GM18498 (cell line): ENCODE measurements around the gene PRRC2A.

Source experiments
- ATAC-seq: cut with Tn5 transposase; IDR thresholded peaks from one replicate; pipeline ENCODE4 v1.9.1; 2021; ENCODE audit warnings: mild to moderate bottlenecking, moderate library complexity; ENCODE audit not compliant: unreplicated experiment

PRRC2A gene

GRCh38 chr6:31645325-31645724, 24.8 kb downstream of the PRRC2A start:
- ATAC-seq, result no peak

GRCh38 chr6:31651602-31652191, 31.2 kb downstream of the PRRC2A start:
- ATAC-seq, result peak; percentile 28

DNA sequence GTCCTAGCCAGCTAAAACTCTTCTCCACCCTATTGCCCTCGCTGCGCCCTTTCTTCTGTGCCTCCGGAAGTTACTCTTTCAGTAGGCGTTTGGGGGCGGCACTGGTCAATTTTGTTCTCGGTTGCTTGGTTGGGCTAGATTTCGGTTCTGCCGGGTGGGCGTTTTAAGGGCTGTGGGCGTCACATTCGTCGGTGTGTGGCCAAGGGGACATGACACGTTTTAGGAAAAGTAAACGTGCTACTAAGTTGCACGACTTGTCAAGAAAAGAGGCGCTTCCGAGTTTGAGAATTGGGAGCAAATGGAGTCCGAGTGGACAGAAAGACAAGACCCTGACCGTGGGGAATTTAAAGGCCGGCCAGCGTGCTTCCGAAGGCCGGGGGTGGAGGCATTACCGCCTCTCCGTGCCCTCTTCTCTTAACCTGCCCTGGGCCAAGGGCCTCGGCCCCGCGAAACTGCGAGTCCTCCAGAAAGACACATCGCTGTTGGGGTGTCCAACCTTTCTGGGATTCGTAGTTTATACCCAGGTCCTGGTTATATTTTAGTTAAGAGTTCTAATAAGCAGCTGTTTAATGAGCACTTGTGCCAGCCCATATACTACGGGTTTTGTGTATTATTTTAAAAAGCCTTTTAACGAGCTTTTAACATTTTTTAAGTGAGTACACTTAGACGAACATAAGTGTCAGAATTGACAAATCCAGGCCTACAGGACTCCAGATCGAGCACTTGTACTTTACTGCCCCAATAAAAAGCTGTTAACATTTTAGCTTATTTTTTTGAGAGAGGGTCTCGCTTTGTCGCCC, 32.6 kb downstream of the PRRC2A start:
- ATAC-seq, result peak; percentile 60

- no peak for ATAC-seq
Observed at GRCh38 chr6:31654574-31655348, 34.2 kb downstream of the PRRC2A start.

DNA sequence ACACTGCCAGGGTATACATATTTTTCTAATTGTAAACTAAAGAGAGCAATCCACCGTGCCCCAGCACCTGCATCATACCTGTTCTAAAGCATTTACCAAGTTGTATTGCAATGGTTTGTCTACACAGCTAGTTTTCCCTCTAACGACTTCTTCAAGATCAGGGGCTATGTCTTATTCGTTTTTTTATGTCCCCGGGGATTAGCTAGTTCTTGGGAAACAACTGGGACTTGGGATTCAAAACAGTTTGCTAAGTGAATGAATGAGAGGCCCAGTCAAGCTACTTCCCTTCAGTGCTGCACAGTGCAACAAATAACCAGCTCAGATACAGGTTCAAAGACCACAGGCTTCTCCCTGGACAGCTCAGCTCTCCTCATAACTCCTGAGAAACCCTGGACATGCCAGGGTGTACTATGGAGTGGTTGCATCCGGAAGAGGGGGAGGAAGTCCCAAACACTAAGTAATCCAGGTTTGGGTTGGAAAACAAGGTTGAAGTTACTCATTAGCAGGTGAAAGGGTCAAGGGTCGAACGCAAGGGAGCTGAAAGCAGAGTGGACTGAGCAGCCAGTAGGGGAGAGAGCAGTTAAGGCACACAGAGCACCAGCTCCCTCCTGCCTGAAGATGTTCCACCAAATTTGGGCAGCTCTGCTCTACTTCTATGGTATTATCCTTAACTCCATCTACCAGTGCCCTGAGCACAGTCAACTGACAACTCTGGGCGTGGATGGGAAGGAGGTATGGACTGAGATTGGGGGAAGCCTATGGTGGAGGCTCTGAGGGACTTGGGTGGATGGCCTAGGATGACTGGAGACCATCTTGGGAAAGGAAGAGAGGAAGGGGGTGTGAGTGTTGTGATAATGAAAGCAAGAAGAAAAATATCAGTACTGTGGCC, 35.1 kb downstream of the PRRC2A start, which contains the start of gene APOM:
Gene APOM (plus strand): TSS at position 546 of the 889 bp plus-strand sequence. CDS start 73 bp downstream, at position 619.
- ATAC-seq, result no peak

- ATAC-seq, result no peak
Observed at GRCh38 chr6:31657406-31658157, 37.1 kb downstream of the PRRC2A start.

- no peak for ATAC-seq
Observed at GRCh38 chr6:31658158-31658688, 37.7 kb downstream of the PRRC2A start.

- ATAC-seq, result no peak
Observed at GRCh38 chr6:31658983-31659648, 38.6 kb downstream of the PRRC2A start.

- ATAC-seq, result no peak
Observed at GRCh38 chr6:31659649-31660380, 39.3 kb downstream of the PRRC2A start.

DNA sequence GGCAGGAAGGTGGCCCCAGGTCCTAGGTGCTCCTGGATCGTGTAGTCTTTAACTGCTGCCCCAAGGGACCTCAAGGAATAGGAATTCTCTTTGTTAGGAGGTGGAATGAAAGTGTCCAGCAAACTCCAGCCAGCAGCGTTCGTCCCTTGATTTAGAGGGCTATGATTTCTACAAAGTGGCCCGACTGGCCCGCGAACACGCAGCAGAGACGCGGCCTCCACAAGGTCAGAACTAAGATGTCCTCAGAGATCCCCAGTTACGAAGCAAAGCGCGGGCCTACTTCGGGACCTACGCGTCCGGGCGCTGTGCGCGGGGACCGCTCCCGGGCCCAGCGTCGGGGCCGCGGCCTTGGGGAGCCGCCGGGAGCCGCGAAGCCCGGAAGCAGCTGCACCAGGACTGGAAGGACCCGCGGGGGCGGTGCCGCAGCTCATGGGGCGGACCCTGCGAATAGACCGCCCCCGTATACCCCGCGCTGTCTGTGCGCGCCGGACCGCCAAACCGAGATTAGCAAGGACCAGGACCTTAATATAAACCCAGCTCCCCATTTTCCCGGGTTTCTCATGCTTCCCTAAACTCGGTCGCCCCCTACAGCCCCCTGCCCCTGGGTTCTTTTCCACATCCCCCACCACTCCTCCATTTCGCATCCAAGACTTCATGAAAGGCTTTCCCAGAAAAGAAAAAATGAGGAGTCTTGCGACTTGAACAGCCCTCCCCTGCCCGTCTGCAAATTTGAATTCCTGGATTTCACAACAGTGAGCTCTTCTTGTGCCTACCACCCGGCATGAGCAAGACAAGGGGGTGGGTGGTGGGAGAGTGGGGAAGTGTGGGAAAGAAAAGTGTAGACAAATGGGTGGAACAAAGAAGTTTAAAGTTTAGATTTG, 40.1 kb downstream of the PRRC2A start, which contains the start of gene C6orf47:
Gene C6orf47 (minus strand): TSS at position 398 of the 881 bp plus-strand sequence. CDS start 831 bp downstream, outside the sequence.
- ATAC-seq, result peak; percentile 56

DNA sequence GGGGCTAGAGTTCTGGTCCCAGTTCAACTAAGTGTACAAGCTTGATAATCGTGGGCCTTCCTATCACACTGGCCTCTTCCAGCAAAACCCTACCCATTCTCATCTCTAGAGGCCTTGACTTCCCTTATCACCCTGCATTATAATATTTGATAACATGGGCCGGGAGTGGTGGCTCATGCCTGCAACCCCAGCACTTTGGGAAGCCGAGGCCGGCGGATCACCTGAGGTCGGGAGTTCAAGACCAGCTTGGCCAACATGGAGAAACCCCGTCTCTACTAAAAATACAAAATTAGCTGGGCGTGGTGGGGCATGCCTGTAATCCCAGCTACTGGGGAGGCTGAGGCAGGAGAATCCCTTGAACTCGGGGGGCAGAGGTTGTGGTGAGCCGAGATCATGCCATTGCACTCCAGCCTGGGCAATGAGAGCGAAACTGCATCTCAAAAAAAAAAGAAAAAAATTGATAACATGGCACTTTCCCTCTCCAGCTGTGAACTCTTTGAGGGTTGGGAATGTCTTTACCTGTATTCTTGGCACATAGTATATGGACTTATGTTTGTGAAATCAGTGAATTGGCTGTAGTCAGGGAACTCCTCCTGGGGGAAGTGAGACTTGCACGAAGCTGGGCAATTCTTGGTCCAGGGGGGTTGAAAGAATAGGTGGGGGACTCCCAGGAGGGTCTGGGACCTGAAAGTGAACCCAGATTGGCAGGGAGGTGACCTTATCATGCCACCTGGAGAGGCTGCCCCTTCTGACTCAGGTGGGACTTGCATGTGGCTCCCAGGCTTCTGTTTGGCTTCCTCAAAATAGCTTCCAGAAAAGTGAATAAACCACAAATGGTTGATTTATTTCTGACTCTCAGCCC, 41.0 kb downstream of the PRRC2A start:
- ATAC-seq, result no peak

GRCh38 chr6:31662124-31662723, 41.7 kb downstream of the PRRC2A start:
- ATAC-seq, result no peak

DNA sequence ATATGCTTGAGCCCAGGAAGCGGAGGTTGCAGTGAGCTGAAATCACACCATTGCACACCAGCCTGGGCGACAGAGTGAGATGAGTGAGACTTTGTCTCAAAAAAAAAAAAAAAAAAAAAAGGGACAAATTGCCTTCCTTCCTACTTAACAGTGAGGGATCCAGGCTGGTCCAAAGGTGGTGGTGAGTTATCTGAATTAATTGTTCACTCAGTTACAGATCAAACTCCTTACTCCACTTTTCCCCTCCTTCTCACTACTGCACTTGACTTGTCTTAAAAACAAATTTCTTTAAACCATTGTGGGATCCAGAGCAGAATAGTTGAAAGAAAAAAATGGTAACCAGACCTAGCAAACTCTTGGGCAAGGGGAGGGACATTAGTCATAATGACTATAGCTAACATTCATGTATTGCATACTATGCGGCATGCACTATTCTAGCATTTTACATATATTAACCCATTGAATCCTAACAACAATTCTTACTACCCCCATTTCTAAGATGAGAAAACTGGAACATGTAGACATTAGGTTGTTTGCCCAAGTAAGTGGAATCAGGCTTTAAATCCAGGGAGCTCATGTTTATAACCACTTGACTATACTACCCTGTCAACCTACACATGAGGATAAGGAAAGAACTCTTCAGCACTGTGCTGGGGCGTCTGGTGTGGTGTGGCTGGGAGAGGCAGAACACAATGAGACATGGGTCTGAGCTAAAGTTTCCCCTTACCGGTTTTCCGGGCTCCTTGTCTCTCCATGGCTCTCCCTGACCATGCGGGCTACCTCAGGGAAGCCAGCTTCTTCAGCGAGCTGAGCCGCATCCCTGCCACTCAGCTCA, 42.8 kb downstream of the PRRC2A start:
- ATAC-seq, result no peak

DNA sequence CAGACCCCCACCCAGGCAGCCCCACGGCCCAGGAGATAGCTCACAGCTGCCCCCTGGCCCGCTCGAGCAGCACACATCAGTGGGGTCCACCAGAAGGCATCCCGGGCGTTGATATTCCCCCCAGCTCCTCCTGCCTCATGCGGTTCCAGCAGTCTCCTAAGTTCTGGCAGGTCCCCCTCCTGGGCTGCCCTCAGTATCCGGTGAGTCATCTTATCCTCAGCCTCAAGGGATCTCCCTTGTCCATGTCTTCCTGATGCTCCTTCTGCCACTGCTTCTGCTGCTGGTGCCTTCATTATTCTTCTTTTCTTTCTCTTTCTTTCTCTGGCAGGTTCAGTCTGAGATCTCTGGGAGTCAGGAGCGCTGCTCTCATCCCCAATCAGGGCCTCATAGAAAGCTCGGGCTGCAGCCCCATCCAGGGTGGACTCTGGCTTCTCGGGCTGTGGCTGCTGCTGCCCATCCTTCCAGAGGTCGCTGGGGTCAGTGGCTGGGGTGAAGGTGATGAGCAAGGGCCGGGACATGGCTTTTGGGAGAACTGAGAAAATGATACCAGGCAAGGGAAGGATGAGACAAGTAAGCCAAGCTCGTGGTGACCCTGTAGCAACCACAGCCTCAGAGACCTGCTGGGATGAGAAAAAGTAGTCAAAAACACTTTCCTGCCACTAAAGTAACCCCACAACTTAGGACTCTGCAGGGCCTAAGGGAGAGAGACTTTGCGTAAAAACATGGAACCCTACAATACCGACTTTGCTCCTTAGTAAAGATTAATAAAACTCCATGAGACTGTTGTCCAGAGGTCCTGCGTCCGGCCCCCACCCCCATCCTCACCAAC, 43.7 kb downstream of the PRRC2A start:
- ATAC-seq, result no peak
